ENCODE results near the gene SPP2.

GRCh38 chr2:234029150-234029733 is 21.3 kb upstream of the SPP2 start:
- TF ChIP-seq CTCF (IDR thresholded peaks at IDR 0.05 in 4 of 5, conservative IDR thresholded peaks at IDR 0.05 in 1 of 5) = no peak
- no peak for TF ChIP-seq POLR2A (IDR thresholded peaks at IDR 0.05)
